A549 (cell line): ENCODE results near the gene PDE3B. TPM values are rescaled to one million over a fixed set of nuclear protein-coding genes. Genes with fewer than 3 reads are reported as not detected.
"Not testable (repeated sequence)": the region's sequence is repeated elsewhere in the genome, so short reads cannot be mapped to it uniquely, and the experiment has no call there.

Source experiments
- ATAC-seq, 2 experiments: fragments of 200-7000 bp in 1 of 2; fragments of >200 bp in 1 of 2; cut with Nextera tagmentation in 1 of 2; cut with Tn5 transposase in 1 of 2; 3 replicates each; pipeline versions ENCODE4 v1.8.0 to v1.9.1; 2018 to 2020; ENCODE audit warnings: mild to moderate bottlenecking in 1 of 2, moderate library complexity in 1 of 2
- CTCF ChIA-PET: fragments of 300-600 bp; sonication (Branson Sonifier 250); formaldehyde crosslinking; extraction: SDS; loops from one replicate; lab custom pipeline; 2021; ENCODE audit warnings: antibody characterized with exemption, inconsistent platforms; lab: Yijun Ruan, JAX
- POLR2A ChIA-PET: fragments of 350-600 bp; formaldehyde crosslinking; extraction: SDS; loops from one replicate; lab custom pipeline; 2021; ENCODE audit warnings: antibody characterized with exemption, inconsistent platforms; lab: Yijun Ruan, JAX
- DNase-seq, 2 experiments: peaks; one replicate each; pipeline versions ENCODE4 v3.0.0 to v3.0.0-alpha.2; 2011 to 2016; ENCODE audit warnings: low read depth in 1 of 2, low spot score in 1 of 2
- FAIRE-seq: peaks from 2 replicates; lab custom pipeline; 2011; peaks lifted over from hg19 to GRCh38; lab: Jason Lieb, UNC
- H3K27ac ChIP-seq, 2 experiments: fragments of >200 bp; sonication (Bioruptor Twin); formaldehyde crosslinking; 3 replicates each; pipeline ENCODE4 v1.5.1; 2016 to 2017
- H3K4me1 ChIP-seq: fragments of >200 bp; sonication (Bioruptor Twin); formaldehyde crosslinking; 3 replicates; pipeline ENCODE4 v1.6.1; 2016
- H3K4me2 ChIP-seq: fragments of >200 bp; sonication (Bioruptor Twin); formaldehyde crosslinking; 3 replicates; pipeline ENCODE4 v1.6.1; 2016
- H3K4me3 ChIP-seq: fragments of >200 bp; sonication (Bioruptor Twin); formaldehyde crosslinking; 3 replicates; pipeline ENCODE4 v1.5.1; 2016
- H3K9me3 ChIP-seq: fragments of >200 bp; sonication (Bioruptor Twin); formaldehyde crosslinking; 3 replicates; pipeline ENCODE4 v1.6.1; 2016
- CEBPB ChIP-seq, 2 experiments: fragments of >200 bp in 1 of 2; sonication (Bioruptor Twin) in 1 of 2; formaldehyde crosslinking in 1 of 2; IDR thresholded peaks; 2 replicates each; pipeline ENCODE4 v1.6.1; 2012 to 2016
- CHD4 ChIP-seq: fragments of 200-600 bp; sonication (generic); IDR thresholded peaks from 2 replicates; pipeline ENCODE4 v1.6.1; 2016; ENCODE audit warnings: antibody characterized with exemption, mild to moderate bottlenecking, borderline replicate concordance
- ESRRA ChIP-seq: fragments of 150-350 bp; IDR thresholded peaks from 2 replicates; pipeline ENCODE4 v1.6.1; 2014; ENCODE audit warnings: mild to moderate bottlenecking, low read length, borderline replicate concordance
- HEYL ChIP-seq: fragments of 250-450 bp; sonication (Bioruptor Pico); IDR thresholded peaks from 2 replicates; pipeline ENCODE4 v1.8.0; 2021; ENCODE audit warnings: mild to moderate bottlenecking, moderate library complexity
- HOXA7 ChIP-seq: fragments of 250-450 bp; sonication (Bioruptor Pico); IDR thresholded peaks from 2 replicates; pipeline ENCODE4 v1.5.0; 2020; ENCODE audit warnings: mild to moderate bottlenecking, moderate library complexity
- MAFK ChIP-seq: fragments of 450-650 bp; IDR thresholded peaks from 2 replicates; pipeline ENCODE4 v1.6.1; 2014; ENCODE audit not compliant: partially characterized antibody
- POLR2AphosphoS2 ChIP-seq: conservative IDR thresholded peaks from 2 replicates; pipeline ENCODE4 v1.6.1; 2012; ENCODE audit warnings: low read length, improper control_type of control experiment, inconsistent platforms
- SREBF2 ChIP-seq: fragments of 450-650 bp; IDR thresholded peaks from 2 replicates; pipeline ENCODE4 v1.6.1; 2014; ENCODE audit warnings: mild to moderate bottlenecking, moderate library complexity
- TP53 ChIP-seq: fragments of 250-450 bp; sonication (Bioruptor Pico); IDR thresholded peaks from 2 replicates; pipeline ENCODE4 v1.5.0; 2021; ENCODE audit warnings: mild to moderate bottlenecking, moderate library complexity
- ZSCAN20 ChIP-seq: fragments of 250-450 bp; sonication (Bioruptor Pico); IDR thresholded peaks from 2 replicates; pipeline ENCODE4 v1.8.0; 2022; ENCODE audit warnings: mild to moderate bottlenecking, moderate library complexity
- WGBS: methylation state at CpG from one replicate; pipeline ENCODE4 v1.1.6; 2017; ENCODE audit errors: missing lambda C conversion rate; 5-methylcytosine and 5-hydroxymethylcytosine counted together
- polyA plus RNA-seq, 4 experiments: library from polyadenylated mRNA; depleted of rRNA in 3 of 4; stranded (reverse); fragments of >200 nt; fragmentation: RNase III in 1 of 4; extraction: RNeasy Plus Mini Kit Qiagen cat#74134 plus additional on column Dnase treatment in 1 of 4; gene quantifications; 2 replicates in 3 of 4; 3 replicates in 1 of 4; pipeline ENCODE4 v1.2.3, GENCODE V29; 2011 to 2017
- TF ChIP-seq, protein P1 (sequence below): fragments of >200 bp; sonication (Bioruptor Twin); formaldehyde crosslinking; IDR thresholded peaks from 3 replicates; pipeline ENCODE4 v1.5.1; 2016
- TF ChIP-seq, protein P2 (sequence below): fragments of >200 bp; sonication (Bioruptor Twin); formaldehyde crosslinking; IDR thresholded peaks from 2 replicates; pipeline ENCODE4 v1.6.1; 2016
- TF ChIP-seq, protein P3 (sequence below): IDR thresholded peaks from 2 replicates; pipeline ENCODE4 v1.6.1; 2012
- TF ChIP-seq, protein P4 (sequence below): fragments of 250-450 bp; sonication (Bioruptor Pico); IDR thresholded peaks from 2 replicates; pipeline ENCODE4 v1.5.0; 2020; ENCODE audit warnings: low read depth, mild to moderate bottlenecking, moderate library complexity

PDE3B gene
- polyA plus RNA-seq, 2 of the 4 experiments (the other 2 are of a cell fraction) = 2.4 to 2.9 TPM

DNA sequence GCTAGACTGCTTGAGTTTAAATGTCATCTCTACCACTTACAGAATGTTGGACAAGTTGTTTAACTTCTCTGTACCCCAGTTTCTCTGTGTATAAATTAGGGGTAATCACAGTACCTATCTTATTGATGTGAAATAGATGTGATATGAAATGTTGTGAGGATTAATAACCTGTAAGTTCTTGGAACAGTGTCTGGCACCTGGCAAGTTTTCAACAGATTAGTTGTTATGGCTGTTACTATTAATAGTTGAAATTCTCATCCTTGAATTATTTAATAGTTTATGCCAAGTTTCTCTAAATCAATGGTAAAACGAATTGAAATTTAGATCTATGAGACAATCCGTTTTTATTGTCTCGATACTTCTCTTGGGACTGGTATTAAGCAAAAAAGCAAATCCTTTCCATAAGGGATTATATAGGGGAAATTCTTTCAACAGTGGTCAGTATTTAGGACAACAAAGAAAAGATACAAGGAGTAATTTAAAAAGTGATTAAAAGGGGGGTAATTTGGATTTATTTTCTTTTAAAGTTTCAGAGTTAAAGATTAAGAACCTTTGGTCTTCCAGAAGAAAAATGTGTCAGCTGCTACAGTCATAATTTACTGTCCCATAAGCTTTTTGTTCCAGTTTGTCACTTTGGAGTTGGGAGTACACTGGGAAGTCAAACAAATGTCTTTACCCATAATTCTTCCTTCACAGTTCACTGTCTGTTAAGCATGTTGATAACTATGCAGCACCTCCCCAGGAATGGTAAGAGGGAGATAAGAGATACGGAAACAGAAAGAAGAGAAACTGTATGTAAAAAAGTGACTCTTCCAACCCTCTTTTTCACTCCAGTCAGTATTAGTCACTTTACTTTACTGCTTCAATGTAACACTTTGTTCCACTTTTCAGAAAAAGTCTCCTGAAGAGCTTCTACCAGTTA lies 13.2 kb downstream of the PDE3B start:
- FAIRE-seq (no peak), DNase-seq (no peak), ATAC-seq (no peak)
- H3K27ac ChIP-seq = no peak overlapping the region
- 0 out of 3 replicates have a peak, but pooled peaks cover 2% of the 10 kb centered on the region for H3K4me1 ChIP-seq
- ChIA-PET CTCF (no interaction called here), POLR2A (no interaction called here)
- 56% methylated on average over 4 of the region's 4 CpGs for WGBS
- H3K4me2 ChIP-seq = no peak overlapping the region
- TF ChIP-seq MAFK = no peak
- TF ChIP-seq TP53 (CRISPR knock-in tag) = no peak
- no peak for TF ChIP-seq CHD4
- no peak for TF ChIP-seq POLR2AphosphoS2
- TF ChIP-seq HOXA7 (CRISPR knock-in tag) = no peak
- no peak for TF ChIP-seq HEYL
- TF ChIP-seq CEBPB (IDR thresholded peaks at IDR 0.05) = no peak
- TF ChIP-seq, protein P1, sequence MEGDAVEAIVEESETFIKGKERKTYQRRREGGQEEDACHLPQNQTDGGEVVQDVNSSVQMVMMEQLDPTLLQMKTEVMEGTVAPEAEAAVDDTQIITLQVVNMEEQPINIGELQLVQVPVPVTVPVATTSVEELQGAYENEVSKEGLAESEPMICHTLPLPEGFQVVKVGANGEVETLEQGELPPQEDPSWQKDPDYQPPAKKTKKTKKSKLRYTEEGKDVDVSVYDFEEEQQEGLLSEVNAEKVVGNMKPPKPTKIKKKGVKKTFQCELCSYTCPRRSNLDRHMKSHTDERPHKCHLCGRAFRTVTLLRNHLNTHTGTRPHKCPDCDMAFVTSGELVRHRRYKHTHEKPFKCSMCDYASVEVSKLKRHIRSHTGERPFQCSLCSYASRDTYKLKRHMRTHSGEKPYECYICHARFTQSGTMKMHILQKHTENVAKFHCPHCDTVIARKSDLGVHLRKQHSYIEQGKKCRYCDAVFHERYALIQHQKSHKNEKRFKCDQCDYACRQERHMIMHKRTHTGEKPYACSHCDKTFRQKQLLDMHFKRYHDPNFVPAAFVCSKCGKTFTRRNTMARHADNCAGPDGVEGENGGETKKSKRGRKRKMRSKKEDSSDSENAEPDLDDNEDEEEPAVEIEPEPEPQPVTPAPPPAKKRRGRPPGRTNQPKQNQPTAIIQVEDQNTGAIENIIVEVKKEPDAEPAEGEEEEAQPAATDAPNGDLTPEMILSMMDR = no peak
- H3K9me3 ChIP-seq = no peaks in the 10 kb centered on the region
- H3K4me3 ChIP-seq = no peak overlapping the region

DNA sequence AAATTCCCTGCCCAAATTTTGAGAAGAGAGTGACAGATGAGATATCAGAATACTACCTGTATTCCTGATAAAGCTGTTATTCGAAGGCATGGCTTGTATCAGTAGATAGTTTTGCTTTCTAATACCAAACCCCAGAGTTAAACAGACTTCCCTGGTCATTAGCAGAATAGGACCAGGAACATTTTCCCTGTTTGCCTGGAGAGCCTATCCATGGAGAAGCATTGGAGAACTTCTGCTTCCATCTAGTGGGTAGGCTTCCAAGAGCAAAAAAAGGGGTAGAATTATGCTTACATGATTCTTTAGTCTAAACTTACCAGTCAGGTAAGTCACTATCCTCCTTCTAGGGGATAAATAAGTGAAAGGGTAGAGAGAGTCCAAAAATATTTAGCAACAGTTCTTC lies 14.2 kb downstream of the PDE3B start:
- Histone ChIP-seq H3K4me3 (no peak overlapping the region), H3K27ac (no peak overlapping the region), H3K4me2 (no peak overlapping the region), H3K4me1 (0 out of 3 replicates have a peak, but pooled peaks cover 2% of the 10 kb centered on the region), H3K9me3 (no peaks in the 10 kb centered on the region)
- no peak for ATAC-seq
- no peak for DNase-seq
- ChIA-PET CTCF (no interaction called here), POLR2A (no interaction called here)
- no peak for FAIRE-seq
- WGBS = 30% methylated on average over 1 of the region's 1 CpG
- TF ChIP-seq, protein P2, sequence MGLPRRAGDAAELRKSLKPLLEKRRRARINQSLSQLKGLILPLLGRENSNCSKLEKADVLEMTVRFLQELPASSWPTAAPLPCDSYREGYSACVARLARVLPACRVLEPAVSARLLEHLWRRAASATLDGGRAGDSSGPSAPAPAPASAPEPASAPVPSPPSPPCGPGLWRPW = no peak
- TF ChIP-seq, protein P3, sequence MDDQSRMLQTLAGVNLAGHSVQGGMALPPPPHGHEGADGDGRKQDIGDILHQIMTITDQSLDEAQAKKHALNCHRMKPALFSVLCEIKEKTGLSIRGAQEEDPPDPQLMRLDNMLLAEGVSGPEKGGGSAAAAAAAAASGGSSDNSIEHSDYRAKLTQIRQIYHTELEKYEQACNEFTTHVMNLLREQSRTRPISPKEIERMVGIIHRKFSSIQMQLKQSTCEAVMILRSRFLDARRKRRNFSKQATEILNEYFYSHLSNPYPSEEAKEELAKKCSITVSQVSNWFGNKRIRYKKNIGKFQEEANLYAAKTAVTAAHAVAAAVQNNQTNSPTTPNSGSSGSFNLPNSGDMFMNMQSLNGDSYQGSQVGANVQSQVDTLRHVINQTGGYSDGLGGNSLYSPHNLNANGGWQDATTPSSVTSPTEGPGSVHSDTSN = no peak
- TF ChIP-seq HEYL (no peak), ESRRA (no peak), SREBF2 (no peak), ZSCAN20 (CRISPR knock-in tag) (no peak)
- TF ChIP-seq, protein P4, sequence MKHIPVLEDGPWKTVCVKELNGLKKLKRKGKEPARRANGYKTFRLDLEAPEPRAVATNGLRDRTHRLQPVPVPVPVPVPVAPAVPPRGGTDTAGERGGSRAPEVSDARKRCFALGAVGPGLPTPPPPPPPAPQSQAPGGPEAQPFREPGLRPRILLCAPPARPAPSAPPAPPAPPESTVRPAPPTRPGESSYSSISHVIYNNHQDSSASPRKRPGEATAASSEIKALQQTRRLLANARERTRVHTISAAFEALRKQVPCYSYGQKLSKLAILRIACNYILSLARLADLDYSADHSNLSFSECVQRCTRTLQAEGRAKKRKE (CRISPR knock-in tag) = no peak

DNA sequence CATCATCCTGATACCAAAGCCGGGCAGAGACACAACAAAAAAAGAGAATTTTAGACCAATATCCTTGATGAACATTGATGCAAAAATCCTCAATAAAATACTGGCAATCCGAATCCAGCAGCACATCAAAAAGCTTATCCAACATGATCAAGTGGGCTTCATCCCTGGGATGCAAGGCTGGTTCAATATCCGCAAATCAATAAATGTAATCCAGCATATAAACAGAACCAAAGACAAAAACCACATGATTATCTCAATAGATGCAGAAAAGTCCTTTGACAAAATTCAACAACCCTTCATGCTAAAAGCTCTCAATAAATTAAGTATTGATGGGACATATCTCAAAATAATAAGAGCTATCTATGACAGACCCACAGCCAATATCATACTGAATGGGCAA lies 21.3 kb downstream of the PDE3B start:
- H3K4me2 ChIP-seq, H3K4me3 ChIP-seq, H3K9me3 ChIP-seq, CTCF ChIA-PET, ATAC-seq, FAIRE-seq, H3K27ac ChIP-seq, DNase-seq, POLR2A ChIA-PET, H3K4me1 ChIP-seq: not testable (repeated sequence)
- WGBS = 48% methylated on average over 3 of the region's 3 CpGs

GRCh38 chr11:14667329-14667728 lies 23.7 kb downstream of the PDE3B start:
- H3K27ac ChIP-seq, H3K4me3 ChIP-seq, H3K9me3 ChIP-seq, H3K4me1 ChIP-seq, DNase-seq, H3K4me2 ChIP-seq, POLR2A ChIA-PET, FAIRE-seq, CTCF ChIA-PET, ATAC-seq: not testable (repeated sequence)
- 40% methylated on average over 4 of the region's 4 CpGs for WGBS
